Endothelial cell of umbilical vein (primary cell): ENCODE results near the gene TDRD10. TPM values are rescaled to one million over a fixed set of nuclear protein-coding genes. Genes with fewer than 3 reads are reported as not detected.

ENCODE experiments used
- BruUV-seq: library from RNA; stranded (reverse); fragments of 400-500 nt; replicated peaks from 2 replicates; lab custom pipeline; 2021; lab: Mats Ljungman, UMichigan
- CTCF ChIA-PET: fragments of 300-600, 350-600 bp; sonication (Branson Sonifier 250); formaldehyde crosslinking; loops from one replicate; lab custom pipeline; 2021; ENCODE audit warnings: antibody characterized with exemption, inconsistent platforms; lab: Charles Lee
- POLR2A ChIA-PET: fragments of 300-600, 350-600 bp; sonication (Branson Sonifier 250); formaldehyde crosslinking; loops from one replicate; lab custom pipeline; 2021; ENCODE audit warnings: antibody characterized with exemption, inconsistent platforms; lab: Charles Lee
- DNase-seq: peaks from one replicate; pipeline ENCODE4 v3.0.0-alpha.2; 2011; ENCODE audit warnings: low read depth, low spot score
- FAIRE-seq: peaks from 2 replicates; lab custom pipeline; 2011; peaks lifted over from hg19 to GRCh38; lab: Jason Lieb, UNC
- H2AFZ ChIP-seq: 2 replicates; pipeline ENCODE4 v1.6.0; 2012; ENCODE audit warnings: low read depth, low read length, control low read depth, inconsistent platforms
- H3K27ac ChIP-seq: 2 replicates; pipeline ENCODE4 v1.5.1; 2011; ENCODE audit warnings: low read depth, mild to moderate bottlenecking, control low read depth, low read length, moderate library complexity; ENCODE audit not compliant: insufficient read depth
- H3K27me3 ChIP-seq, 2 experiments: 2 replicates each; pipeline versions ENCODE4 v1.6.0 to v1.6.1; 2011; ENCODE audit warnings: low read length in 2 of 2, mixed read lengths in 1 of 2; ENCODE audit not compliant: control insufficient read depth in 2 of 2, insufficient read depth in 2 of 2
- H3K36me3 ChIP-seq, 2 experiments: 2 replicates in 1 of 2; 3 replicates in 1 of 2; pipeline ENCODE4 v1.5.1; 2011; ENCODE audit warnings: low read length in 2 of 2, mild to moderate bottlenecking in 1 of 2, moderate library complexity in 1 of 2; ENCODE audit not compliant: control insufficient read depth in 2 of 2, insufficient read depth in 2 of 2; ENCODE audit errors: extremely low read depth in 1 of 2
- H3K4me1 ChIP-seq: 3 replicates; pipeline ENCODE4 v1.5.1; 2011; ENCODE audit warnings: mild to moderate bottlenecking, low read length; ENCODE audit not compliant: control insufficient read depth, insufficient read depth; ENCODE audit errors: extremely low read depth
- H3K4me2 ChIP-seq: 2 replicates; pipeline ENCODE4 v1.6.1; 2011; ENCODE audit warnings: low read length, control low read depth, mixed read lengths; ENCODE audit not compliant: insufficient read depth
- H3K4me3 ChIP-seq, 3 experiments: fragments of 200-600 bp in 1 of 3; sonication (generic), shearing (Covaris generic) in 1 of 3; replicated peaks in 1 of 3; 2 replicates each; pipeline ENCODE4 v1.5.1; 2011 to 2016; ENCODE audit warnings: control low read depth in 3 of 3, low read length in 3 of 3, mild to moderate bottlenecking in 2 of 3, inconsistent platforms in 1 of 3, low read depth in 1 of 3, moderate library complexity in 1 of 3; ENCODE audit not compliant: insufficient read depth in 1 of 3
- H3K79me2 ChIP-seq: 2 replicates; pipeline ENCODE4 v1.6.0; 2012; ENCODE audit warnings: low read length, inconsistent platforms; ENCODE audit not compliant: control insufficient read depth, insufficient read depth
- H3K9ac ChIP-seq: replicated peaks from 2 replicates; pipeline ENCODE3; 2011; ENCODE audit warnings: low read length, control low read depth; ENCODE audit not compliant: insufficient read depth; ENCODE audit errors: extremely low read depth
- H3K9me1 ChIP-seq: replicated peaks from 3 replicates; pipeline ENCODE4 v1.6.0; 2011; ENCODE audit warnings: mild to moderate bottlenecking, low read length; ENCODE audit not compliant: control insufficient read depth, insufficient read depth; ENCODE audit errors: extremely low read depth
- H3K9me3 ChIP-seq: replicated peaks from 2 replicates; pipeline ENCODE4 v1.5.1; 2012; ENCODE audit warnings: low read length, inconsistent platforms; ENCODE audit not compliant: control insufficient read depth, insufficient read depth
- H4K20me1 ChIP-seq: replicated peaks from 2 replicates; pipeline ENCODE3; 2011; ENCODE audit warnings: mild to moderate bottlenecking, low read length; ENCODE audit not compliant: control insufficient read depth, insufficient read depth; ENCODE audit errors: extremely low read depth
- CTCF ChIP-seq, 2 donors: IDR thresholded peaks; 1 replicate in 1 of 2; 2 replicates in 1 of 2; pipeline ENCODE4 v1.5.1; 2011; ENCODE audit warnings: low read length in 2 of 2, mild to moderate bottlenecking in 2 of 2, moderate library complexity in 2 of 2, control low read depth in 1 of 2, inconsistent platforms in 1 of 2, low read depth in 1 of 2; ENCODE audit not compliant: insufficient read depth in 1 of 2; ENCODE audit errors: extremely low read depth in 1 of 2
- EZH2 ChIP-seq: IDR thresholded peaks from 2 replicates; pipeline ENCODE4 v1.6.1; 2012; ENCODE audit warnings: borderline replicate concordance, low read depth, mild to moderate bottlenecking, moderate library complexity, low read length, inconsistent platforms; ENCODE audit not compliant: severe bottlenecking
- FOS ChIP-seq: IDR thresholded peaks from 2 replicates; pipeline ENCODE4 v1.6.1; 2011; ENCODE audit warnings: mild to moderate bottlenecking, low read length, moderate library complexity, borderline replicate concordance; ENCODE audit not compliant: insufficient read depth
- GATA2 ChIP-seq: IDR thresholded peaks from 2 replicates; pipeline ENCODE4 v1.7.0; 2011; ENCODE audit warnings: low read depth, mild to moderate bottlenecking, moderate library complexity, mixed read lengths, low read length; ENCODE audit not compliant: insufficient read length, insufficient read depth
- JUN ChIP-seq: IDR thresholded peaks from 2 replicates; pipeline ENCODE4 v1.6.1; 2011; ENCODE audit warnings: borderline replicate concordance, low read depth; ENCODE audit not compliant: insufficient read length, insufficient read depth
- MAX ChIP-seq: IDR thresholded peaks from 2 replicates; pipeline ENCODE4 v1.6.1; 2011; ENCODE audit not compliant: insufficient read depth, insufficient read length
- MYC ChIP-seq: IDR thresholded peaks from one replicate; pipeline ENCODE4 v1.6.1; 2011; ENCODE audit warnings: mild to moderate bottlenecking, low read depth, low read length
- POLR2A ChIP-seq: IDR thresholded peaks from 2 replicates; pipeline ENCODE4 v1.6.1; 2012; ENCODE audit warnings: low read depth, mild to moderate bottlenecking, control low read depth, low read length
- POLR2AphosphoS5 ChIP-seq: IDR thresholded peaks from 2 replicates; pipeline ENCODE4 v1.6.1; 2012; ENCODE audit warnings: low read depth, mild to moderate bottlenecking, control low read depth, low read length, moderate library complexity; ENCODE audit not compliant: insufficient read depth
- dilution Hi-C: fragments of 300-500 bp; cut with MboI; formaldehyde crosslinking; loops from one replicate; pipeline ENCODE4 v1.15.0; 2019; ENCODE audit warnings: low sequenced_read_pairs; ENCODE audit not compliant: extremely low pct_ligation_motif_present
- intact Hi-C: fragments of 100-400 bp; cut with micrococcal nuclease; formaldehyde crosslinking; loops from one replicate; pipeline ENCODE4 v1.10.0; 2022
- polyA plus RNA-seq, 4 experiments: library from polyadenylated mRNA; depleted of rRNA in 3 of 4; stranded (reverse) in 3 of 4; unstranded in 1 of 4; fragments of >200 nt; gene quantifications; 2 replicates each; pipeline versions ENCODE4 v1.2.1 to v1.2.3, GENCODE V29; 2011 to 2012; ENCODE audit warnings: missing spikeins in 1 of 4
- total RNA-seq: library from RNA; stranded (reverse); gene quantifications from 2 replicates; pipeline ENCODE4 v1.2.3, GENCODE V29; 2021

TDRD10 gene
- total and polyA plus RNA-seq, 2 donors (not counting 3 experiments of a cell fraction or from before 2014, with no cell fraction given), result 6.1 to 9.1 TPM

- Histone ChIP-seq H3K9me1 (no peaks in the 10 kb centered on the region), H3K9ac (no peak overlapping the region), H3K4me3 (no peak overlapping the region), H3K36me3 (no peaks in the 10 kb centered on the region), H3K4me1 (no peaks in the 10 kb centered on the region), H3K79me2 (no peaks in the 10 kb centered on the region), H3K27me3 (peaks cover 13 to 24% of the 10 kb centered on the region in 2 experiments), H2AFZ (no peak overlapping the region), H4K20me1 (no peaks in the 10 kb centered on the region), H3K4me2 (no peak overlapping the region), H3K9me3 (no peaks in the 10 kb centered on the region), H3K27ac (no peak overlapping the region)
- intact Hi-C loops, result no loop called here
- no TSS peak for BruUV-seq
- ChIA-PET CTCF (interaction anchor here (1.2 to 2.2 kb wide), 3 partner anchors 9 to 89 kb away, joined by 4 to 17 read pairs (median 6); no protein-coding TSS in a partner anchor), POLR2A (no interaction called here)
- TF ChIP-seq MYC, result no peak
- TF ChIP-seq JUN, result no peak
- TF ChIP-seq POLR2A, result no peak
- TF ChIP-seq CTCF (IDR thresholded peaks at IDR 0.05; ENCODE audit: extremely low read depth in 1 of 2, insufficient read depth in 1 of 2, low read depth in 1 of 2, low read length in 2 of 2), result no peak
- no peak for TF ChIP-seq EZH2
- no peak for TF ChIP-seq FOS
- TF ChIP-seq MAX, result no peak
- no peak for TF ChIP-seq POLR2AphosphoS5
- no peak for TF ChIP-seq GATA2
- FAIRE-seq, result no peak
- DNase-seq, result no peak
- dilution Hi-C loops, result no loop called here
These were observed 66.3 kb downstream of the TDRD10 start for GRCh38 chr1:154568157-154568815.
